WTC11 (cell line): Measurements from ENCODE around the gene EFNA5.

Experiments used
- ARID4B ChIP-seq: sonication (generic); formaldehyde crosslinking; IDR thresholded peaks from 2 replicates; pipeline ENCODE4 v1.8.0; 2023; ENCODE audit warnings: missing genetic modification reagents, mild to moderate bottlenecking, borderline replicate concordance
- CTCF ChIP-seq: fragments of 200-600 bp; IDR thresholded peaks from 2 replicates; pipeline ENCODE4 v1.8.0; 2022; ENCODE audit warnings: antibody characterized with exemption
- NR1H2 ChIP-seq: sonication (generic); formaldehyde crosslinking; IDR thresholded peaks from 2 replicates; pipeline ENCODE4 v1.9.0; 2021; ENCODE audit warnings: mild to moderate bottlenecking, moderate library complexity, missing genetic modification reagents
- TP53 ChIP-seq: sonication (generic); formaldehyde crosslinking; IDR thresholded peaks from 2 replicates; pipeline ENCODE4 v1.8.1; 2023; ENCODE audit warnings: mild to moderate bottlenecking, missing genetic modification reagents

GRCh38 chr5:107682533-107682932, 11.8 kb upstream of the EFNA5 start:
- TF ChIP-seq CTCF (no peak), ARID4B (CRISPR knock-in tag) (no peak), NR1H2 (CRISPR knock-in tag) (no peak), TP53 (CRISPR knock-in tag) (no peak)
